Naive thymus-derived CD8-positive, alpha-beta T cell (primary cell): ENCODE data around the gene CDCA4. TPM values are rescaled to one million over a fixed set of nuclear protein-coding genes. Genes with fewer than 3 reads are reported as not detected.
"Not testable (repeated sequence)": the region's sequence is repeated elsewhere in the genome, so short reads cannot be mapped to it uniquely, and the experiment has no call there.

Experiments
- ATAC-seq, 2 donors: fragments of 150-1000 bp; cut with Tn5 transposase in 1 of 2; sonication (Bioruptor Pico), chemical (Tn5 transposase) in 1 of 2; 1 replicate in 1 of 2; 2 replicates in 1 of 2; pipeline ENCODE4 v1.10.0; 2021; ENCODE audit warnings: mild to moderate bottlenecking in 2 of 2, moderate library complexity in 2 of 2
- POLR2A ChIA-PET: fragments of 350-600 bp; sonication (Branson Sonifier 250); formaldehyde crosslinking; loops from one replicate; lab custom pipeline; 2021; ENCODE audit warnings: antibody characterized with exemption; lab: Charles Lee
- DNase-seq, 10 donors: peaks; one replicate each; pipeline versions ENCODE4 v3.0.0 to v3.0.0-alpha.2; 2020 to 2022
- H3K27ac Mint-ChIP-seq, 10 donors: one replicate each; pipeline ENCODE4 v1.8.0; 2020 to 2022; ENCODE audit warnings: mild to moderate bottlenecking in 10 of 10, mixed read lengths in 10 of 10, moderate library complexity in 4 of 10, inconsistent platforms in 1 of 10
- H3K27me3 Mint-ChIP-seq, 5 donors: one replicate each; pipeline ENCODE4 v1.8.0; 2021 to 2022; ENCODE audit warnings: mixed read lengths in 5 of 5
- H3K36me3 Mint-ChIP-seq, 3 donors: one replicate each; pipeline ENCODE4 v1.8.0; 2020 to 2022; ENCODE audit warnings: mixed read lengths in 3 of 3, mild to moderate bottlenecking in 2 of 3, inconsistent platforms in 1 of 3
- H3K4me1 Mint-ChIP-seq, 4 donors: one replicate each; pipeline ENCODE4 v1.8.0; 2021 to 2022; ENCODE audit warnings: mixed read lengths in 4 of 4
- H3K4me3 Mint-ChIP-seq, 10 donors: one replicate each; pipeline ENCODE4 v1.8.0; 2020 to 2022; ENCODE audit warnings: mild to moderate bottlenecking in 10 of 10, mixed read lengths in 10 of 10, moderate library complexity in 6 of 10, inconsistent platforms in 1 of 10
- H3K9me3 Mint-ChIP-seq, 9 donors: one replicate each; pipeline ENCODE4 v1.8.0; 2020 to 2022; ENCODE audit warnings: mixed read lengths in 9 of 9, mild to moderate bottlenecking in 3 of 9, inconsistent platforms in 1 of 9, moderate library complexity in 1 of 9
- polyA plus RNA-seq, 3 donors: library from polyadenylated mRNA; unstranded; fragments of 300-500 nt; fragmentation: Illumina TruSeq; gene quantifications; one replicate each; pipeline ENCODE4 v1.2.3, GENCODE V29; 2021
- total RNA-seq, 8 experiments: library from RNA in 2 of 8; stranded (reverse) in 2 of 8; gene quantifications; one replicate each; pipeline ENCODE4 v1.2.3 and lab custom pipeline; 2021 to 2026

The CDCA4 gene
- total and polyA plus RNA-seq, 5 experiments from 2014 or later, result 8.2 to 12.4 (median 11.3) TPM

- Mint-ChIP-seq H3K27me3 (no peaks in the 10 kb centered on the region), H3K4me1 (peaks cover 31 to 89% (median 87%) of the 10 kb centered on the region in 4 donors), H3K9me3 (no peaks in the 10 kb centered on the region), H3K36me3 (peaks cover 0 to 11% (median 5%) of the 10 kb centered on the region in 3 donors), H3K27ac (peak overlapping the region; percentile 94 to 99 (median 98)), H3K4me3 (peak overlapping the region; percentile 81 to 99 (median 94))
- DNase-seq (peak in 1 of 10 donors; percentile 7), ATAC-seq (no peak)
- POLR2A ChIA-PET, result interaction anchor here (0.6 to 11.8 kb wide), 5 partner anchors 11 to 44 kb away, joined by 3 to 254 read pairs (median 25); partner anchors contain the start of gene CDCA4
Measured at GRCh38 chr14:105064001-105064400, 43.1 kb upstream of the CDCA4 start.

DNA sequence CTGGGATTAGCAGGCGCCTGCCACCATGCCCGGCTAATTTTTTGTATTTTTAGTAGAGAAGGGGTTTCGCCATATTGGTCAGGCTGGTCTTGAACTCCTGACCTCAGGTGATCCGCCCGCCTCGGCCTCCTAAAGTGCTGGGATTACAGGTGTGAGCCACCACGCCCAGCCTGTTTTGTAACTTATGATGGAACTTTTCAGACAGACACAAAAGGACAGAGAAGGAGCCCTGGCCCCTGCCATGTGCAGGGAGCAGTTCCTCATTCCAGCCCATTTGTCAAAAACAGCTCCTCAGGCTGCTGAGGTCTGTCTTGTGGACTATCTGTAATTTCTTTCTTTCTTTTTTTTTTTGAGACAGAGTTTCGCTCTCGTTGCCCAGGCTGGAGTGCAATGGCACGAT, 42.6 kb upstream of the CDCA4 start:
- Mint-ChIP-seq H3K36me3 (peaks cover 0 to 13% (median 5%) of the 10 kb centered on the region in 3 donors), H3K4me1 (peaks cover 30 to 88% (median 87%) of the 10 kb centered on the region in 4 donors), H3K27ac (peak overlapping the region; percentile 94 to 99 (median 98)), H3K4me3 (peak overlapping the region; percentile 81 to 99 (median 94))
- POLR2A ChIA-PET, result interaction anchor here (7.2 to 11.8 kb wide), 3 partner anchors 11 to 43 kb away, joined by 25 to 254 read pairs (median 234); partner anchors contain the start of gene CDCA4
- not testable (repeated sequence) for H3K27me3 Mint-ChIP-seq, DNase-seq, H3K9me3 Mint-ChIP-seq, ATAC-seq

DNA sequence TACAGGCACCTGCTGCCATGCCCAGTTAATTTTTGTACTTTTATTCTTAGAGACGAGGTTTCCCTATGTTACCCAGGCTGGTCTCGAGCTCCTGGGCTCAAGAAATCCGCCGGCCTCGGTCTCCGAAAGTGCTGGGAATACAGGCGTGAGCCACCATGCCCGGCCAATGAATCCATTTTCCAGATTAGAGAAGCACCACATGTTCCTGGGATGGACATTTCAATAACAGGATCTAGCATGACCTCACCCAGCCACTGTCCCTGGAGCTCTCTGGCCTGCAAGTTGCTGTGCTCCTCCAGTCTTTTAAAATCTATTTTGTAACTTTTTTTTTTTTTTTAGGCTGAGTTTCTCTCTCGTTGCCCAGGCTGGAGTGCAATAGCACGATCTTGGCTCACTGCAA, 42.2 kb upstream of the CDCA4 start:
- Mint-ChIP-seq H3K4me1 (peaks cover 30 to 89% (median 87%) of the 10 kb centered on the region in 4 donors), H3K27ac (peak overlapping the region; percentile 94 to 99 (median 98)), H3K27me3 (no peaks in the 10 kb centered on the region), H3K36me3 (peaks cover 0 to 15% (median 5%) of the 10 kb centered on the region in 3 donors), H3K4me3 (peak overlapping the region; percentile 81 to 99 (median 94)), H3K9me3 (no peaks in the 10 kb centered on the region)
- POLR2A ChIA-PET, result interaction anchor here (1.4 to 11.8 kb wide), 5 partner anchors 12 to 238 kb away, joined by 3 to 254 read pairs (median 25); partner anchors contain the start of genes BRF1 and CDCA4
- no peak for ATAC-seq
- peak in 1 of 10 donors; percentile 13 for DNase-seq

GRCh38 chr14:105062048-105062433, 41.2 kb upstream of the CDCA4 start:
- Mint-ChIP-seq H3K36me3 (peaks cover 0 to 24% (median 7%) of the 10 kb centered on the region in 3 donors), H3K9me3 (no peaks in the 10 kb centered on the region), H3K4me3 (peak overlapping the region; percentile 81 to 99 (median 94)), H3K27ac (peak overlapping the region; percentile 94 to 99 (median 98)), H3K4me1 (peaks cover 26 to 82% (median 80%) of the 10 kb centered on the region in 4 donors), H3K27me3 (no peaks in the 10 kb centered on the region)
- POLR2A ChIA-PET, result interaction anchor here (1.0 to 11.8 kb wide), 7 partner anchors 13 to 253 kb away, joined by 3 to 254 read pairs (median 7); partner anchors contain the start of genes BRF1, CDCA4 and PACS2
- ATAC-seq (no peak), DNase-seq (peak in 1 of 10 donors; percentile 42)

DNA sequence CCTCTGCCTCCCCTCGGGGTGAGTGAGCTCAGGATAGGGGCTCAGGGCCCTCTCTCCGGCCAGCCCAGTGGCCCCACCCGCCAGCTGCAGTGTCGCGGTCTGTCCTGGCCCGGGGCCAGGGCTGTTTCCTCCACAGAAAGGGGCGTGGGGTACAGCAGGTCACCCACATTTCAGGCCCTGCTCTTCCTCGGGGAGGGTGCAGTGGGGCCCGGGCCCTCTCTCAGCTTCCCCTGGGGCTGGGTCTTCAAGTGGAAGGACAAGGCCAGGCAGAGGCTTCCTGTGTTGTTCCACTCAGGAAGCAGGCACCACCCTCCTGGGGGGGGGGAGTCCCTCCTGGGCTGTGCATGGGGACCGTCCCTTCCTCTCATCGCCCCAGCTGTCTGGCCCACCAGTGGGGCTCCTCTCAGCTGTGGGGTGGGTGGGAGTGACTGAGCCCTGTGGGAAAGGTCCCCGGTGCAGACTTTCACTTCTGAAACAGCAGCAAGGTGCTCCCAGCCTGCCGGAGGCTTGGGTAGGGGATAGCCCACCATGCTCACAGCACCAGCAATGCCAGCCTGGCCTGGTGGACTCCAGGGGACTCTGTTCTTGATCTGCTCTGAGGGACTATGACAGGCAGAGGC, 40.7 kb upstream of the CDCA4 start:
- ATAC-seq (peak in 1 of 2 donors; percentile 2), DNase-seq (peak in 9 of 10 donors; percentile 30 to 68 (median 42))
- peak overlapping the region; percentile 81 to 99 (median 94) for H3K4me3 Mint-ChIP-seq
- H3K27ac Mint-ChIP-seq, result peak overlapping the region; percentile 94 to 99 (median 98)
- H3K4me1 Mint-ChIP-seq, result peaks cover 29 to 80% (median 76%) of the 10 kb centered on the region in 4 donors
- POLR2A ChIA-PET, result interaction anchor here (1.0 to 11.8 kb wide), 8 partner anchors 13 to 420 kb away, joined by 3 to 254 read pairs (median 6); partner anchors contain the start of genes BRF1, CDCA4 and PACS2
- H3K9me3 Mint-ChIP-seq, result no peaks in the 10 kb centered on the region
- H3K36me3 Mint-ChIP-seq, result peaks cover 0 to 29% (median 11%) of the 10 kb centered on the region in 3 donors
- H3K27me3 Mint-ChIP-seq, result no peaks in the 10 kb centered on the region

DNA sequence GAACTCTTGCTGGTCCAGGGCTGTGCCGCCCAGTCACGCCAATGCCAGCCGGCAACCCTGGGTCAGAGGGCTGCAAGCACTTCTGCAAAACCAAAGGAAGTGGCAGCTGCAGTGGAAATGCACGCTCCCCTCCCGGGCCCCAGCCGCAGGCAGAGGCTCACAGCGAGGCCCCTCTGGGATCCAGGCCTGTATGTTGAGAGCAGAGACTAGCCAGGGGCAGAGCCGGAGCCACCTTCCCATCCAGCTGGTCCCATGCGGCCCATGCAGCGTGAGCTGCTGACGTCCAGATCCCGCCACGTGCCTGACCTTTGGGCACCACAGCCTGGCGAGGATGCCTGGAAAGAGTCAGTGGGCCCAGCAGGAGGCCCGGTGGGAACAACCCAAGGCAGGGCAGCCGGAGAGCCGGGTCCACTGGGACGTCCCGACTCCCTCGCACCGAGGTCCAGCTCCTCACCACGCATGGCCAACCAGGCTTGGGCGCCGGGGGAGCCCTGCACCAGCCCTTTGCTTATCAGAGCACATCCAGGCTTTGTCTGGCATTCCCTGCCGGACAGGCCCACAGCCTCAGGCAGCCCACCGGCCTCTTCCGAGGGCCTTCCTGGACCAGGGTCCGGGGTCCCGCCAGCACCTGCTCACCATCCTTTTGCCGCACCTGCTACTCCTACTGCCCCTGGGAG, 40.0 kb upstream of the CDCA4 start:
- Mint-ChIP-seq H3K27ac (peak overlapping the region; percentile 94 to 99 (median 99)), H3K9me3 (no peaks in the 10 kb centered on the region), H3K27me3 (no peaks in the 10 kb centered on the region), H3K4me3 (peak overlapping the region; percentile 81 to 99 (median 93)), H3K36me3 (peaks cover 0 to 36% (median 11%) of the 10 kb centered on the region in 3 donors), H3K4me1 (peaks cover 29 to 74% (median 69%) of the 10 kb centered on the region in 4 donors)
- POLR2A ChIA-PET, result interaction anchor here (0.9 to 11.8 kb wide), 6 partner anchors 14 to 421 kb away, joined by 3 to 254 read pairs (median 14); partner anchors contain the start of gene CDCA4
- ATAC-seq (no peak), DNase-seq (peak in 8 of 10 donors; percentile 21 to 69 (median 44))

GRCh38 chr14:105059925-105060565, 39.2 kb upstream of the CDCA4 start:
- POLR2A ChIA-PET, result interaction anchor here (0.9 to 11.8 kb wide), 5 partner anchors 14 to 259 kb away, joined by 3 to 254 read pairs (median 25); partner anchors contain the start of gene CDCA4
- Mint-ChIP-seq H3K27ac (peak overlapping the region; percentile 94 to 99 (median 98)), H3K9me3 (no peaks in the 10 kb centered on the region), H3K27me3 (no peaks in the 10 kb centered on the region), H3K4me1 (peaks cover 30 to 67% (median 64%) of the 10 kb centered on the region in 4 donors), H3K4me3 (peak overlapping the region; percentile 81 to 97 (median 88)), H3K36me3 (peaks cover 0 to 43% (median 9%) of the 10 kb centered on the region in 3 donors)
- peak in 1 of 2 donors; percentile 22 for ATAC-seq
- peak in 1 of 10 donors; percentile 66 for DNase-seq

DNA sequence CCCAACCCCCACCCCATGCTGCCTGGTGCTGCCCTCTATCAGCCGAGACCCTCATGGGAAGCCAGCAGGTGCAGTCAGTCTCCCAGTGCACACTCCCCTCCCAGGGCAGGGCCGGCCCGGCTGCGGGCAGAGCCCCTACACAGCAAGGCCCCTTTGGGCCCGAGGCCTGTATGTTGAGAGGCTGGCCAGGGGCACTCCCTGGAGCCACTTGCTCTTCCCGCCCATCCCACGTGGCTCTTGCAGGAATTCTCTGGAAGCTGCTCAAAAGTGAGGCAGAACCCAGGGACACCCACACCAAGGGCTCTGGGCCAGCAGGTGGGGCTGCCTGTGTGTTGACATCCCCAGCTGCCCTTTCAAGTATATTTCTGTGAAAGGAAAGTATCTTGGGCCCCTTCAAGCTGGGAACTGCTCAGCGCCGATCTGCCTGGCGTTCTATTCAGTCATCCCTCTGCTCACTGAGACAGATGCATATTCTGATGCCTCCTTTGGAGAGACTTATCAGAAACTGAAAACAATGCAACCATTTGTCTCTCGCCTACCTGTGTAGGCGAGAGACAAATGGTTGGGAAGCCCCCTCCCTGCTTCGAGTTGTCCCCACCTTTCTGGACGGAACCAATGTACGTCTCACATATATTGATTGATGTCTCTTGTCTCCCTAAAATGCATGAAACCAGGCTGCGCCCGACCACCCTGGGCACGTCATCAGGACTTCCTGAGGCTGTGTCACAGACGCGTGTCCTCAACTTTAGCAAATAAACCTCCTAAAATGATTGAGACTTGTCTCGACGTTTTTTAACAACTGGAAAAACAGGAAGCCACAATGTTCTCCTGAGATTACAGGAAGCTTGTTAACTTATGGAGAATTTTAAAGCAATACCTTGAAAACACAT, 38.4 kb upstream of the CDCA4 start:
- peak overlapping the region; percentile 78 to 97 (median 88) for H3K4me3 Mint-ChIP-seq
- H3K27me3 Mint-ChIP-seq, result no peaks in the 10 kb centered on the region
- POLR2A ChIA-PET, result interaction anchor here (1.9 to 11.8 kb wide), 5 partner anchors 8 to 39 kb away, joined by 7 to 254 read pairs (median 25); partner anchors contain the start of gene CDCA4
- H3K4me1 Mint-ChIP-seq, result peaks cover 27 to 61% (median 57%) of the 10 kb centered on the region in 4 donors
- peaks cover 0 to 50% (median 9%) of the 10 kb centered on the region in 3 donors for H3K36me3 Mint-ChIP-seq
- H3K9me3 Mint-ChIP-seq, result no peaks in the 10 kb centered on the region
- H3K27ac Mint-ChIP-seq, result peak overlapping the region; percentile 94 to 99 (median 98)
- peak in 9 of 10 donors; percentile 53 to 89 (median 85) for DNase-seq
- peak; percentile 66 to 86 for ATAC-seq

DNA sequence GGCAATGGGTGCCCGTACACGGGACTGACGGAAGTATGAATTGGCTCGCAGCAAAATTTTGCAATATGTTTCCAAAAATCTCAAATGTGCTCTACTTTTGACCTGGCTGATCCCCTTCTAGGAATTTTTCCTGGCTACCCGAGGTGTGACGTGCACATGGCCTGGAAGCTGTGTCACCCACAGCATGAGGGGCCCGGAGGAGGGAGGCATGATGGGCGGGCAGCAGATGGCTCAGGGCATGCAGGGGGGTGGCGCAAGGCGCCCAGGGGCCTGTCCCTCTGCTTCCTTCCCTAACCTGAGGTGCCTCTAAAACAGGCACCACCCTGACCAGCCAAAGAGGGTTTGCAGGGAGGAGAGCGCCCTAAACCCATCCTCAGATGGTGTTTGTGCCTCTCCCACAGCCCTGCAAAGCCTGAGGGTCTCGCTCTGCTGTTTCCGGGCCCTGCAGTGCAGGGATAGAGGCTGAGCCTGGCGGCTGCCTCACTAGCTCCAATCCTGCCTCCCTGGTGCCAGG, 37.7 kb upstream of the CDCA4 start:
- DNase-seq (no peak), ATAC-seq (no peak)
- H3K4me1 Mint-ChIP-seq, result peaks cover 24 to 58% (median 53%) of the 10 kb centered on the region in 4 donors
- peaks cover 3 to 56% (median 9%) of the 10 kb centered on the region in 3 donors for H3K36me3 Mint-ChIP-seq
- H3K9me3 Mint-ChIP-seq, result no peaks in the 10 kb centered on the region
- H3K27ac Mint-ChIP-seq, result peak overlapping the region; percentile 94 to 99 (median 98)
- POLR2A ChIA-PET, result interaction anchor here (1.9 to 11.8 kb wide), 5 partner anchors 9 to 38 kb away, joined by 7 to 254 read pairs (median 25); partner anchors contain the start of gene CDCA4
- peak overlapping the region in 9 of 10 donors; percentile 4 to 97 (median 37) for H3K4me3 Mint-ChIP-seq
- H3K27me3 Mint-ChIP-seq, result no peaks in the 10 kb centered on the region

GRCh38 chr14:105056303-105056831, 35.5 kb upstream of the CDCA4 start:
- ATAC-seq (no peak), DNase-seq (peak in 1 of 10 donors; percentile 58)
- H3K27ac Mint-ChIP-seq, result peak overlapping the region in 8 of 10 donors; percentile 16 to 93 (median 66)
- POLR2A ChIA-PET, result interaction anchor here (0.9 to 2.9 kb wide), 5 partner anchors 9 to 433 kb away, joined by 3 to 7 read pairs (median 4); partner anchors contain the start of gene GPR132
- no peaks in the 10 kb centered on the region for H3K27me3 Mint-ChIP-seq
- peak overlapping the region in 1 of 10 donors; percentile 10 for H3K4me3 Mint-ChIP-seq
- peaks cover 3 to 66% (median 13%) of the 10 kb centered on the region in 3 donors for H3K36me3 Mint-ChIP-seq
- H3K9me3 Mint-ChIP-seq, result no peaks in the 10 kb centered on the region
- peaks cover 18 to 40% (median 38%) of the 10 kb centered on the region in 4 donors for H3K4me1 Mint-ChIP-seq
